Tibial artery (tissue), 4 donors: Measurements from ENCODE around the gene RFPL3.

Experiments used
- DNase-seq, 2 donors: peaks; one replicate each; pipeline ENCODE4 v3.0.0-alpha.2; 2019
- H3K27ac ChIP-seq, 2 donors: fragments of 200-600 bp; sonication (generic) in 1 of 2; 1 replicate in 1 of 2; 2 replicates in 1 of 2; pipeline ENCODE4 v1.5.1; 2018 to 2019; ENCODE audit warnings: mild to moderate bottlenecking in 1 of 2
- H3K27me3 ChIP-seq, 2 donors: fragments of 200-600 bp; sonication (generic) in 1 of 2; one replicate each; pipeline versions ENCODE4 v1.5.1 to v1.6.0; 2016 to 2019
- H3K36me3 ChIP-seq, 3 donors: fragments of 200-600 bp; sonication (generic) in 2 of 3; one replicate each; pipeline ENCODE4 v1.5.1; 2016 to 2019; ENCODE audit warnings: mild to moderate bottlenecking in 2 of 3
- H3K4me1 ChIP-seq, 4 donors: fragments of 200-600 bp; sonication (generic) in 2 of 4; 1 replicate in 3 of 4; 2 replicates in 1 of 4; pipeline ENCODE4 v1.5.1; 2016 to 2019
- H3K4me3 ChIP-seq, 2 donors: fragments of 200-600 bp; sonication (generic) in 1 of 2; 1 replicate in 1 of 2; 2 replicates in 1 of 2; pipeline ENCODE4 v1.5.1; 2018 to 2019; ENCODE audit warnings: mild to moderate bottlenecking in 2 of 2
- H3K9me3 ChIP-seq, 3 donors: fragments of 200-600 bp; sonication (generic) in 1 of 3; one replicate each; pipeline ENCODE4 v1.5.1; 2016 to 2019
- intact Hi-C: fragments of 100-400 bp; cut with DNase I; formaldehyde crosslinking; loops from one replicate; pipeline ENCODE4 v1.15.0; 2023; ENCODE audit warnings: low total_unique reads
- TF ChIP-seq, protein P1 (sequence below), 2 experiments: fragments of 200-600 bp in 1 of 2; fragments of 450-650 bp in 1 of 2; IDR thresholded peaks; one replicate each; pipeline ENCODE4 v1.5.1; 2017 to 2019; ENCODE audit warnings: antibody characterized with exemption in 2 of 2, mild to moderate bottlenecking in 1 of 2, moderate library complexity in 1 of 2

Gene RFPL3

DNA sequence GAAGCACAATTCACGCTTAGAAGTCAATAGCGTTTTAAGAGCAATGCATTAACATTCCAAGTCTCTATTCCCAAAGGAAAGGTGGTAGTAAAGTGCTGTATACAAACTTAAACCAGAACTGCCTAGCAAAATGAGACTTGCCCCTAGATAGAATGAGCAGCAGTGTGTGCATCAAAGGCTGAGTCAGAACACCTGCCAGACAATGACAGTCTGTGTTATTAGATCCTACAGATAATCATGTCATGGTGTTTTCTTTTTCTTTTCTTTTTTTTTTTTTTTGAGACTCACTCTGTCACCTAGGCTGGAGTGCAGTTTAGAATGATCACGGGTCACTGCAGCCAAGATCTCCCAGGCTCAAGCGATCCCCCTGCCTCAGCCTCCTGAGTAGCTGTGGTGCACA is 52.8 kb downstream of the RFPL3 start:
- DNase-seq = no peak
- peaks cover 25 to 33% (median 30%) of the 10 kb centered on the region in 3 donors for H3K36me3 ChIP-seq
- intact Hi-C loops = loop anchor here (5.0 kb wide), 1 partner anchor 62 kb away; the partner anchor contains the start of gene FBXO7
- no peaks in the 10 kb centered on the region for H3K27me3 ChIP-seq
- TF ChIP-seq, protein P1, sequence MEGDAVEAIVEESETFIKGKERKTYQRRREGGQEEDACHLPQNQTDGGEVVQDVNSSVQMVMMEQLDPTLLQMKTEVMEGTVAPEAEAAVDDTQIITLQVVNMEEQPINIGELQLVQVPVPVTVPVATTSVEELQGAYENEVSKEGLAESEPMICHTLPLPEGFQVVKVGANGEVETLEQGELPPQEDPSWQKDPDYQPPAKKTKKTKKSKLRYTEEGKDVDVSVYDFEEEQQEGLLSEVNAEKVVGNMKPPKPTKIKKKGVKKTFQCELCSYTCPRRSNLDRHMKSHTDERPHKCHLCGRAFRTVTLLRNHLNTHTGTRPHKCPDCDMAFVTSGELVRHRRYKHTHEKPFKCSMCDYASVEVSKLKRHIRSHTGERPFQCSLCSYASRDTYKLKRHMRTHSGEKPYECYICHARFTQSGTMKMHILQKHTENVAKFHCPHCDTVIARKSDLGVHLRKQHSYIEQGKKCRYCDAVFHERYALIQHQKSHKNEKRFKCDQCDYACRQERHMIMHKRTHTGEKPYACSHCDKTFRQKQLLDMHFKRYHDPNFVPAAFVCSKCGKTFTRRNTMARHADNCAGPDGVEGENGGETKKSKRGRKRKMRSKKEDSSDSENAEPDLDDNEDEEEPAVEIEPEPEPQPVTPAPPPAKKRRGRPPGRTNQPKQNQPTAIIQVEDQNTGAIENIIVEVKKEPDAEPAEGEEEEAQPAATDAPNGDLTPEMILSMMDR (IDR thresholded peaks at IDR 0.05) = no peak
- H3K9me3 ChIP-seq = no peaks in the 10 kb centered on the region
- peak overlapping the region; percentile 81 to 97 for H3K4me3 ChIP-seq
- peaks cover 0 to 30% (median 15%) of the 10 kb centered on the region in 4 donors for H3K4me1 ChIP-seq
- H3K27ac ChIP-seq = no peak overlapping the region
